Raji (cell line): ENCODE results near the gene SFPQ.

Experiments used
- POLR2A ChIP-seq: IDR thresholded peaks from 2 replicates; pipeline ENCODE4 v1.6.1; 2011; ENCODE audit warnings: low read depth, low read length, control low read depth; ENCODE audit not compliant: insufficient read depth

Gene SFPQ, protein sequence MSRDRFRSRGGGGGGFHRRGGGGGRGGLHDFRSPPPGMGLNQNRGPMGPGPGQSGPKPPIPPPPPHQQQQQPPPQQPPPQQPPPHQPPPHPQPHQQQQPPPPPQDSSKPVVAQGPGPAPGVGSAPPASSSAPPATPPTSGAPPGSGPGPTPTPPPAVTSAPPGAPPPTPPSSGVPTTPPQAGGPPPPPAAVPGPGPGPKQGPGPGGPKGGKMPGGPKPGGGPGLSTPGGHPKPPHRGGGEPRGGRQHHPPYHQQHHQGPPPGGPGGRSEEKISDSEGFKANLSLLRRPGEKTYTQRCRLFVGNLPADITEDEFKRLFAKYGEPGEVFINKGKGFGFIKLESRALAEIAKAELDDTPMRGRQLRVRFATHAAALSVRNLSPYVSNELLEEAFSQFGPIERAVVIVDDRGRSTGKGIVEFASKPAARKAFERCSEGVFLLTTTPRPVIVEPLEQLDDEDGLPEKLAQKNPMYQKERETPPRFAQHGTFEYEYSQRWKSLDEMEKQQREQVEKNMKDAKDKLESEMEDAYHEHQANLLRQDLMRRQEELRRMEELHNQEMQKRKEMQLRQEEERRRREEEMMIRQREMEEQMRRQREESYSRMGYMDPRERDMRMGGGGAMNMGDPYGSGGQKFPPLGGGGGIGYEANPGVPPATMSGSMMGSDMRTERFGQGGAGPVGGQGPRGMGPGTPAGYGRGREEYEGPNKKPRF

DNA sequence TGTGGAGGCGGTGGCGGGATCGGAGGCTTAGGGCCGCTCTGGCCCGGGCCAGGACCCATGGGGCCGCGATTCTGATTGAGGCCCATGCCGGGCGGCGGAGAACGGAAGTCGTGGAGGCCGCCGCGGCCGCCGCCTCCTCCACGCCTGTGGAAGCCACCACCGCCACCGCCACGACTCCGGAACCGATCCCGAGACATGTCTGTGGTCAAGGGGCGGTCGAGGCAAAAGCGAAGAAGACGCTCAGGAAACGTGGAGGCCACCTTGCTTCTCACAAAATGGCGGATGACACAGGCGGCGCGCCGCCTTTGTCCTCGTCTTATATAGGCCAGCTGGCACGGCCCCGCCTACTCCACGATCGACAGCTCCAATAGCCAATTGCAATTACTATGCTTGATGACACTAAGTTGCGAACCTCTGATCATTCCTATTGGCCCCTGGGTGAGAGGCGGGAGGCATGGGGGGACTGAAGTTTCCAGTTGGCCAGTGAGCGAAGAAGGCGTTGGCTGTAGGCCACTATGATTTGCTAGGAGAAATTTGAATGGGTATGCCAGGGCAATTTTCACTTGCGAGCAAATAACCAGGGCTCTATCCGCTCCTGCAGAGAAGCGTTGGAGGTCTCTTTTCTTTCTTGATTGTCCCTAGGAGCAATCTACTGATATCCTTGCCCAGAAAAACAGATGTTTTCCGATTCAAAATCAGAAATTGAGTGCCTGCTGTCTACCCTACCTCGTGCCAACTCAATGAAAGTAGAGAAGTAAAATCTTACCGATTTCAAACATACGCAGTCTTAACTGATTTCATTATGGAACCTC lies at the start of gene SFPQ:
Gene SFPQ (minus strand): TSS at position 293 of the 812 bp plus-strand sequence. CDS start 96 bp downstream, at position 197.
- peak; percentile 100 for TF ChIP-seq POLR2A

DNA sequence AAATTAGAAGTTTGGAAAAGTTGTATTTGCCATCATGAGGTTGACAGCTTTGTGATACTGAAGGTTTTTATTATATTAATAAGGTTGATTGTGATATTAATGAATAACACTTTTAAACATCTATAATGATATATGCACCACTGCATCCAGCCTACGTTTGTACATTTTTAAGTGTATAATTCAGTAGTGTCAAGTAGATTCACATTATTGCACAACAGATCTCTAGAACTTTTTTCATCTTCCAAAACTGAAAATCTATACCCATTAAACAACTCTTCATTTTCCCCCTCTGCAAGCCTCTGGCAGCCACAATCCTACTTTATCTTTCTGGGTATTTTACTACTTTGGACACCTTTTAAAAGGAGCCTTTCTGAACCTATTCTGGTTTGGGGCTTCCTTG lies 38.3 kb upstream of the SFPQ start:
- no peak for TF ChIP-seq POLR2A

DNA sequence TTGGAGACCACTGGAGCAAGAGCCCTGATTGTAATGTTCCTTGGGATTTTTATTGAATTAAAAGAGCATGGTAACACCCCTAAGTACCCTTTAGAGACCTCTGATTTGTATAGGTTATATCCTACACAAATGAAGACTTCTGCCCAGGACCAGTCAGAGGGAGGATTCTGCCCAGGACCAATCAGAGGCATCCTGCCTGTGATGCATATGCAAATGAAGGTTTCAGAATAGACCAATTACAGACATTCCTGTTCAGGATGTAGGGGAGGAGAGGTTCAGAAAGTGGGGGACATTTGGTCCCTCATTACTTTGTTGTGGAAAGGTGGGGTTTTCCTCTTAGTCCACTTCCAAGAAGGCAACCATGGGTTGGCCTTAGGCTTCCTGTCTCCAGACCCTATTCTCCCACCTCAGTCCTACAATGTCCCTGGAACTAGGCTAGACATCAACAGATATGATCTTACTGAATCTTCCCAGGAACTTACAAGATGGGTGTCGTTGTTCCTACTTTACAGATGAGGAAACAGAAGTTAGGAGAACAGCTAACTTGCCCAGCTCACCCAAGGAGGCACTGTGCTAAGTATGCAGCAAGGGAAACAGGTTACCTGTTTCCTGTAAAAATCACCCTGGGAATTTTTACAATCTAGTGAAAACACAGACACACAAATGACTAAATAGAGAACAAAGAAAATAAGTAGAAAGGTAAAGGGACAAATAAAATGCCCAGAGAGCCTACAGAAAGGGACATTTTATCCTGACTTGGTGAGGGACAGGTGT lies 36.8 kb upstream of the SFPQ start:
- TF ChIP-seq POLR2A = no peak

DNA sequence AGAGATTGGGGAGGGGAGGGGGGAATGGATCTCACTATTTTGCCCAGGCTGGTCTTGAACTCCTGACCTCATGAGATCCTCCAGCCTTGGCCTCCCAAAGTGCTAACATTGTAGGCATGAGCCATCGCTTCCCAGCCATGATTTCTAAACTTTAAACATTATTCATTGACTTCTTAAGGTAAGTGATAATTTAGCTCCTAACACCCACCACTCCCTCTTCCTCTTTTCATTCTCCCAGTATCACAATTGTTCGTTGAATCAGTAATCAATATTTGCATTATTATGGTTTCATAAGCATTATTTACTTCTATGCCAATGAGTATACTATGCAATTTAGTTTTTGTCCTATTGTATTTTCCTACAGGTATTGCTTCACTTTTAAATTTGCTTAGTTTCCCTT lies 33.6 kb upstream of the SFPQ start:
- TF ChIP-seq POLR2A = no peak

DNA sequence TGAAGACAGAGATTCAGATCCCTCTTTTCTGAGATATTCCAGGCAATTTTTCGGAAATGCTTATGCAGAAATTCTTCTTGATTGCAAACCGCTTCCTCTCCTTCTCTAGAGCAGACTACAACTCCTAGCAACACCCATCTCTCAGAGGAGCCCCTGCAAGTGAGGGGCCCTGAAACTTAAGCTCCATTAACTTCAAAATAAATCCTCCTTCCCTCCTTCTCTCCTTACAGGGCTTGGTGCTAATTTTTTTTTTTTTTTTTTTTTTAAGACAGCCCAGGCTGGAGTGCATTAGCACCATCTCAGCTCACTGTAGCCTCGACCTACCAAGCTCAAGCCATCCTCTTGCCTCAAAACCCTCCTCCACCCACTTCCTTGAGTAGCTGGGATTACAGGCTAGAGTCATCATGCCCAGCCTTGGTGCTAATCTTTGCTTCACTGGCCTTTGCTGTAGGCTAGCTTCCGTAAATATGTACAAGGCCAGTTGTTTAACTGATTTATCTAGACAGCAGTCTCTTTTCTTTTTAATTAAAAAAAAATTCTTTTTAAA lies 30.2 kb upstream of the SFPQ start:
- no peak for TF ChIP-seq POLR2A

DNA sequence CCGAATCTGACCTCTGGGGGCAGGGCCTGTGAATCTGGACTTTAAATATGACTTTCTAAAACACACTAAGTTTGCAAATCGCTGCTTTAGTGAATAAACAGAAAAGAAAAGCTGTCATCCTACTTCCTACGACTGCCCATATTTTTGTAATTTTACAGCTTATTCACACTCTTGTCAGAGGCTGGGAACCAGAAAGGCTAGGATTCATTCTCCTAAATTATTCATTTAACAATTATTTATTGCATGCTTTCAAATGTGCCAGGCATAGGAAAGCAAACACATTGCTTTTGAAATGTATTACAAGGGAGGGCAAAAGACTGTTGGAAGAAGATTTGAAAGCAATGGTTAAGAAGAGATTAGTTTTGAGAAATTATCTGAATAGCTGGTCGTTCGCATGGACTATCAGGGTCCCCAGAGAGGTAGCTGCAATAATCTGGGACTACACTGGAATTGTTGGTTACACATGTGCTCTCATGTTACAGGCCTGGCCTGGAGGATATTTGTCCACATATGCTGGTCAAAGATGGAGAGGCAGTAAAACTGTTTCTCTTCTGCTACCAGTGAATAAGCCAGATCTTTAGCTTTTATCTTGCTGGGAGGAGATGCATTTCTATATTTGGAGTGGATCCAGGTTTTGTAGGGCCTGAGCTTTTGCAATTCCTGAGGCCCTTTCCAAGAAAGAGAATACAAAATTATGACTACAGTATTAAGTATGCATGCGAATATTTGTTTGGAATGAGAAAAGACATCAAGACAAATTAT lies 29.6 kb upstream of the SFPQ start:
- no peak for TF ChIP-seq POLR2A

DNA sequence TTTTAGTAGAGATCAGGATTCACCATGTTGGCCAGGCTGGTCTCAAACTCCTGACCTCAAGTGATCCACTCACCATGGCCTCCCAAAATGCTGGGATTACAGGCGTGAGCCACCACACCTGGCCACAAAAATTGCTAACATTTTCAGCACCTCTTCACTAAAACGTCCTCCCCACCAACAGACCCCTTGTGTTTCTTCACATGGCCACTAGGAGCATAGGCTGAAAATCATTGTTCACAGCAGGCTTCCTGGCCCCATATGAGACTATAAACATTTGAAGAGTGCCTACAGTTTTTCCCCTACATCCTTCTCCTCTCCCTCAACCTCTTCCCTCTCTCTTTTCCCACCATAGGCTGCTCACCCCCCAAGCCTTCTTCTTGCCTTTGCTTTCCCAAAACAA lies 28.0 kb upstream of the SFPQ start:
- no peak for TF ChIP-seq POLR2A

DNA sequence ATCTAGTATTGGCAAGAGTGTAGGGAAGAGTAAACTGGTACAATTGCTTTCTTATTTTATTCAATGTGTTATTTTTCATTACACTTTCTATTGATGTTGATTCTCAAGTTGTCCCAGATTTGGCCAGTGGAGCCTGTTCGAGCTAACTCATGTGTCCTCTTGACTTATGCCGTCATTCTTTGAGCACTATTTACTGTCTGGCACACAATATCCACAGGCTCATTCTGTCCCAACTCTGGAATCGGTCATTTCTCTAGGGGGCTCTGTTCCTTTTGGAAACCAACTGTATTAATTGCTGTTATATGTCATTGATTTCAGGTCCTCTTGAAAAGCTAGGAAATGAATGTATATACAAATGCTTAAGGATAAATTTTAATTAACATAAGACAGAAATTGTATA lies 22.4 kb upstream of the SFPQ start:
- TF ChIP-seq POLR2A = no peak

DNA sequence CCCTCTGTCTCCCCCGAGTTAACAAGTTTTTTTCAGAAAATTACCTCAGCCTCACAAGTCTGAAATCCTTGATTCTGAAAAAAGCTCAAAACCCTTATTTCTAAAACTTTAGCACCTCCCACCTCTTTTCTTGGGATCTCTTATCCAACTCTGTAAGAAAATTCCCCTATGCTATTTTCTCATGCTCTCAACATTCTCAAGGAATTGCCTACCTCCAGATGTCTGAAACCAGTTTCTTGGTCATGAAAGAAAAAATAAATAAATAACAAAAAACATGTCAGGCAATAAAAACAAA lies 18.1 kb upstream of the SFPQ start:
- no peak for TF ChIP-seq POLR2A

DNA sequence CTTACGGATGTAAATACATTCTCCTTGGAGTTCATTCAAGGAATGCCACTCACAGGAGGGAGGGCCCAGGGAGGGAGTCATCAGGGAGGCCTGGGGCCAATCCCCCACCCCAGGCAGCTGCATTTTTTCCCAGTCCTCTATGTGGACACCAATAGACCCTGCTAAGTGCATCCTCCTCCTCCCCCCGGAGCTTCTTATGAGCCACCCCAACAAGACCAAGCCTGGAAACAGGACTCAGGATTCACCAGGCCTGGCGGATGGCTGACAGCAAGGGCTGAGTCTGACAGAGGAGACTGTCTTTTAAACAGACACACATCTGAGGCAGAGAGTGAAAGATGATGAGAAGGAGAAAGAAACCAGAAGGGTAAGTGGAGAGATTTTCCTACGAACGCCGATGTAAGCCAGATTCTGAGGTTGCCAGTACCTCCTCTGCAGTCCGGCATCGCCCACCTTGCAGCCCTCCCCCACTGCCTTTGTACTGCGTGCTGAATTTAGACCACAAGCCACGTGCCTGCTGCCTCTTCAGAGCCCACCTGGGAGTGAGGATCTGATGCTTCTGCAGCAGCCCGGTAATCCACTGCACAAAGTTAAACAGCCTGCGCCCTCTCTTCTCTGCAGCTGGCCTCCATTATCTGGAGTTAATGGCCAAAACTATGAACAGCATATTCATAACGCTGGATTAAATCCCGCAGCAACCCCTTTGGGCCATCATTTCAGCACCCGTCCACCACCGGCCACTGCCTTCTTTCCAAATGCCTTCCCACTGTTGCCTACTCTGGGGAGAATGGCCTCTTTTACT lies 17.6 kb upstream of the SFPQ start:
- TF ChIP-seq POLR2A = no peak

DNA sequence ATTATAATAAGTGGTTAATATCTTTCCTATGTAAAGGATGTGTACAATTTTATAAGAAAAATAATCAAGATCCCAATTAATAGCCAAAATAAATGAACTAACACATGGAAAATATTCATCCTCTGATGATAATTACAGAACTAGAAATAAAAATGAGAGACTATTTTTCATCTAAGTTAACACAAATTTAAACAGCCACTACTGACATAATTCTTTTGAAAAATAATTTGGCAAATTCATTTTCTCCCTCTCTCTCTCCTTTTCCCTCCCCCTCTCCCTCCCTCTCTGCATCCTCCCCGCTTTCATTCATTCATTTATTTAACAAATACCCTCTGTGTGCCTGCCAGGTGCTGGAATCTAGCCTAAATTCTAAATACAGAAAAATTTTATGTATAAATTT lies 10.3 kb upstream of the SFPQ start:
- no peak for TF ChIP-seq POLR2A

DNA sequence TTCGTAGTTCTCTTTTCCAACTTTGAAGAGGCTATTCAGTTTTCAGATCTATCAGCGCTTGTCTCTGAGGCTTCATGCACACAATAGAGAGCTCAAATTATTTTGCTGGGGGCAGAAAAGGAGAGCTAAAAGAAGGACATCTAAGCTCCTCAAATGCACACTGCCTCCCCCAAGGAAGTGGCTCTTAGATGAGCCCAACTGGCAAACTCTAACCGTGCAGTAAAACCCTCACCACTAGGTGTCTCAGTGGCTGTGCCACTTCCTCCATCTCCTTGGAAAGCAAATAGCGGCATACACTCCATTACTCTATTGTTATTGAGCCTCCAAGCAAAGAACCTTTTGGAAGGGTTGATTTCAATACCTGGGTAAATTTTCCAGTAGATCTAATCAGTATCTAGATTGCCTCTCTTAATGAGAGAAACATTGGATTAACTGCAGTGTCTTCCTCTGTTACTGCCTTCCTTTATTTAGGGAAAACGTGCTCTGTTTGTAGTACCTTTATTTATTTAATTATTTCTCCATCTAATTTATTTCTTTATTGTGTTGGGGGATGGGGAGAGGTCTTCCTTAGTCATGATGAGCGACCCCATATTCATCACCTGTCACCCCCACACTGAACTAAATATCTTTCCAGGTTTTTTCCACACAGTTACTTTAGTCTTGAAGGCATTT lies 9.2 kb upstream of the SFPQ start:
- TF ChIP-seq POLR2A = no peak

DNA sequence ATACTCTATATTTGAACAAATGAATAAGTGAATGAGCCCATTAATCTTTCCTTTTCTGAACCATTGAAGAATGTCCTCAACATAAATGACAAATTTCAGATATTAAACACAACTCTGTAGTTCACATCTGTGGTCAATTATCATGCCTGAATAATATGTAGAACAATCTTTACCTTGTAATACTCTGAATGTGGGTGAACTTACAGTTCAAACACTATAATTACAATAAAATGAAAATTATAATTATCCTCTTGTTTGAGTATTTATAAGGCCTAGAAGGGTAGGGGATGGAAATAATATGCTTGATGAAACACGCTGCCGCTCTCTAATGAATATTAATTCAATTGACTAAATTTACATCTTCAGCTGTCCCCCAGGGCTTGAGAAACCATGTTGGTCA lies 8.7 kb upstream of the SFPQ start:
- no peak for TF ChIP-seq POLR2A
